GM18909 (cell line): Measurements from ENCODE around the gene LIPI.
"Not testable (repeated sequence)": the region's sequence is repeated elsewhere in the genome, so short reads cannot be mapped to it uniquely, and the experiment has no call there.

Experiments
- ATAC-seq: cut with Tn5 transposase; IDR thresholded peaks from one replicate; pipeline ENCODE4 v1.9.1; 2021; ENCODE audit warnings: mild to moderate bottlenecking; ENCODE audit not compliant: unreplicated experiment, poor library complexity

The LIPI gene

DNA sequence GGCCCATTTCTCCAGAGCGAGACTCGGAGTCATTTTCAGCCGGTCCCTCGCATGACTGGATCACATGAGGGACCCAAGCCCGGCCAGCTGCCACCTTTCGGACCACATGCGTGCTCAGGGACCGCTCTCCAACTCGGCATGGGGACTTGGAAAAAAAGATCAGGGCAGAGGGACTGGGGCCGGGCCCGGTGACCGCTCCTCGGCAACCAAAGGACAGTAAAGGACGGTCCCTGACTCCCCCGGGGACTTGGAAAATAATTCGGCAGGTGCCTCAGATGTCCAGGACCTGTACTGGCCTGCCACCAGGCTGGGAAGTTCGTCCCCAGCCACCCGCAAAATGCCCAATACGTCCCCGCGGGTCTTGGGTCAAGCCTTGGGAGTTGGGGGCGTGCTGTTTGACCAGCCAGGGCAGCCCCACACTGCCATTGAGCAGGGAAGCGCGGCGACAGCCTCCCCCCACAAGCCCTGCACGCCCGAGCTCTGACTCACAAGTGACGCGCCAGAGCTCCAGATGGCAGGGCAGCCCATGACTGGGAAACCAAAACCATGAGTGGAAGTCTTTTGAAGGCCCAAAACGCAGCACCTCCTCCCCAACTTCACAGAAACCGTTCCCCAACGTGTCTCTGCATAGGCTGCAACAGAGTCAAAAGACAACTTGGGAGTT lies 134.5 kb downstream of the LIPI start:
- ATAC-seq: no peak

DNA sequence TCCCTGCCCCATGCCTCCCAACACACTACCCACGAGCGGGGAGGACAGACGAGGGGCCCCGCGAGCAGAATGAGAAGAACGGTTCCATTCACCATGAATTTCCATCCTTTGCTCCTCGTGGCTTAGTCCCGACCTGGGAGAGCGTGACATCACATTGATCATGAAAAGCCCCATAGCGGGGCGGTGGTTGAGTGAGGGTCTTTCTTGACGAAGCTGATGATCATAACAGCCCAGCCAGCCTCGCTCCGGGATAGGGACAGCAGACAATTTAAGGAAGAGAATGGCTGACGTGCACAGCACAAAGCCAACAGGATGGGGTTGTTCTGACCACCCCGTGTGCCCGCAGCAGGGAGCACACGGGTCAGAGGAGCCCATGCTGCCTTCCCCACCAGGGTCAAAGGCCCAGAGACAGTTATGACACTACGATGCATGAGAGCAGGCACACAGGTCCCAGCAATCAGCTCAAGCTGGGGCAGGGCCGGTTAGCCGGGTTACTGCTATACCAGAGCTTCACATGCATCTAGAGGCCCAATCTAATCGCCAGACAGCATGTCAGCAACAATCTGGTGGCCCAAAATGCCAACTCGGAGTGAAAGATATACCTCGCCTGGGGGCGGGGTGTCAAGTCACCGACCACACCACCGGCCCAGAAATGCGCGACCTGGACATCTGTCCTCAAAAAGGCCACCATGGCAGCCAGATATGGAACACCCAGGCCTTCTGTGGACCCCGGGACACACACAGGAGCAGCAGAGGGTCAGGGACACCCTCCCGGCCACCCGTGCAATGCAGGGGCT lies 135.2 kb downstream of the LIPI start:
- ATAC-seq: no peak

DNA sequence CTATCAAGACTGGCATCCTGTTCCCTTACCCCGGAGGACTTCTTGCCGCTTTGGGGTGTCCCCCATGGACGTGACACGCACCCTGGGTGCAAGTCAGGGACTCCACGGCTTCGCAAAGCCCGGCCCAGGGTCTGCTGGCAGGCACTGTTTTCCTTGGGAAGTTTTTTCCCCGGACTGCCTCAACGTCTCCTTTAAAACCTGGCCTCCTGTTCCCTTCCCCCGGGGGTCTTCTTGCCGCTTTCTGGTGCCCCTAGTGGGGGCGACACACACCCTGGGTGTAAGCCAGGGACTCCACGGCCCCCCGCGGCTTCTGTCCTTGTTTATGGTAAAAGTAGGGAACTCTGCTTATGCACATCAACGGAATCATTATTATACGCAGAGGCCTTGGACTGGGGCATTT lies 136.6 kb downstream of the LIPI start:
- no peak for ATAC-seq

DNA sequence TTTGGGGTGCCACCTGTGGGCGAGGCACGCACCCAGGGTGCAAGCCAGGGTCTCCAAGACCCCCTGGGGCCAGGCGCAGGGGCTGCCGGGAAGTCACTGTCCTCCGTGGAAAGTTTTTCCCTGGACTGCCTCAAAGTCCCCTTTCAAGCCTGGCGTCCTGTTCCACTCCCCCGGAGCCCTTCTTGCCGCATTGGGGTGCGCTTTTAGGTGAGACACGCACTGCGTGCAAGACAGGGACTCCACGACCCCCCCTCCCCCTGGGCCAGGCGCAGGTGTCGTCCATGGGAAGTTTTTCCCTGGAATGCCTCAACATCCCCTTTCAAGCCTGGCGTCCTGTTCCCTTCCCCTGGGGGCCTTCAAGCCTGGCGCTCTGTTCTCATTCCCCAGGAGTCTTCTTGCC lies 137.1 kb downstream of the LIPI start:
- no peak for ATAC-seq

DNA sequence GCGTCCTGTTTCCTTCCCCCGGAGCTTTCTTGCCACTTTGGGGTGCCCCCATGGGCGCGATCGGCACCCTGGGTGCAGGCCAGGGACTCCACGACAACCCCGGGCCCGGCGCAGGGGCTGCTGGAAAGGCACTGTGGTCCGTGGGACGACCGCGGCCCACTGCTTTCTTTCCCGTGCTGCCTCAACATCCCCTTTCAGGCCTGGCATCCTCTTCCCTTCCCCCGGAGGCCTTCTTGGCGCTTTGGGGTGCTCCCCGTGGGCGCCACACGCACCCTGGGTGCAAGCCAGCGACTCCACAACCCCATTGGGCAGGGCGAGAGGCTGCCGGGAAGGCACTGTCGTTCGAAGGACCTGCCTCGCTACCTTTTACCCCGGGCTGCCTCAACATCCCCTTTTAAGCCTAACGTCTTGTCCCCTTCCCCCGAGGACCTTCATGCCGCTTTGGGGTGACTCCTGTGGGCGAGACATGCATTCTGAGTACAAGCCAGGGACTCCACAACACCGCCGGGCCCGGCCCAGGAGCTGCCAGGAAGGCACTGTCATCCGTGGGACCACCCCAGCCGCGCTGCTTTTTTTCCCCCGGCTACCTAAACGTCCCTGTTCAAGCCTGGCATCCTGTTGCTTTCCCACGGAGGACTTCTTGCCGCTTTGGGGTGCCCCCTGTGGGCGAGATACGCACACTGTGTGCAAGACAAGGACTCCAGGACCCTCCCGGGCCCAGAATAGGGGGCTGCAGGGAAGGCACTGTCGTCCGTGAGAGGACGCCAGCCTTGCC lies 137.8 kb downstream of the LIPI start:
- no peak for ATAC-seq

DNA sequence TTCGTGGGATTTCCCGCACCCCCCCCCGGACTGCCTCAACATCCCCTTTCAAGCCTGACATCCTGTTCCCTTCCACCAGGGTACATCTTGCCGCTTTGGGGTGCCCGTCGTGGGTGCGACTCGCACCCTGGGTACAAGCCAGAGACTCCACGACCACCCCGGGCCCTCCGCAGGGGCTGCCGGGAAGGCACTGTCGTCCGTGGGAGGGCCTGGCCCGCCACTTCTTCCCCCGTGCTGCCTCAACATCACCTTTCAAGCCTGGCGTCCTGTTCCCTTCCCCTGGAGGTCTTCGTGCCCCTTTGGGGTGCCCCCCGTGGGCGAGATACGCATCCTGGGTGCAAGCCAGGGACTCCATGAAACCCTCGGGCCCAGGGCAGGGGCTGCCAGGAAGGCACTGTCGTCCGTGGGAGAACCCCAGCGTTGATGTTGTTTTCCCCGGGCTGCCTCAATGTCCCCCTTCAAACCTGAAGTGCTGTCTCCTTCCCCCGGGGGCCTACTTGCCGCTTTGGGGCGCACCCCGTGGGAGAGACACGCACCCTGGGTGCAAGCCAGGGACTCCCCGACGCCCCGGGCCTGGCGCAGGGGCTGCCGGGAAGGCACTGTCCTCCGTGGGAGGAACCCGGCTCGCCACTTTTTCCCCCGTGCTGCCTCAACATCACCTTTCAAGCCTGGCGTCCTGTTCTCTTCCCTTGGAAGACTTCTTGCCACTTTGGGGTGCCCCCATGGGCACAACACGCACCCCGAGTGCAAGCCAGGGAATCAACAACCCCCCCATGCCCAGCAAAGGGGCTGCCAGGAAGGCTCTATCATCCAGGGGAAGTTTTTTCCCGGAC lies 138.6 kb downstream of the LIPI start:
- no peak for ATAC-seq

DNA sequence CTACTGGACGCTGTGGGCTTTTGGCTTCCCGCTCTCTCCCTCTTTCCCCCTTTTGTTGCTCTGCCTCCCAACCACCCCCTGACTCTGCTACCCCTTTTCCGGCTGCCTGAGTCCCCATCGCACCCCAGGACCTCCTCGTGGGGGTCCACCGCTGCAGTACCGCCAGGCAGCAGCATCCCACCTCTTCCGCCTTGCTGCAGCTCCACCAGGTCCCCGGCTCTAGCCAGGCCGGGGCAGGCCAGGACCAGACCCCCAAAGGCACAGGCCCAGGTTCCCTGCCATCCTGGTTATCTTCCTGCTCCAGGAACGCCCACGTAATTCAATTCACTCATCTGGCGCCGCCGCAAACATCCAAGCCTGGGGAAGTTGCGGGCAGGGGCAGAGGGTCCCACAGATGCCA lies 139.8 kb downstream of the LIPI start:
- ATAC-seq: no peak

DNA sequence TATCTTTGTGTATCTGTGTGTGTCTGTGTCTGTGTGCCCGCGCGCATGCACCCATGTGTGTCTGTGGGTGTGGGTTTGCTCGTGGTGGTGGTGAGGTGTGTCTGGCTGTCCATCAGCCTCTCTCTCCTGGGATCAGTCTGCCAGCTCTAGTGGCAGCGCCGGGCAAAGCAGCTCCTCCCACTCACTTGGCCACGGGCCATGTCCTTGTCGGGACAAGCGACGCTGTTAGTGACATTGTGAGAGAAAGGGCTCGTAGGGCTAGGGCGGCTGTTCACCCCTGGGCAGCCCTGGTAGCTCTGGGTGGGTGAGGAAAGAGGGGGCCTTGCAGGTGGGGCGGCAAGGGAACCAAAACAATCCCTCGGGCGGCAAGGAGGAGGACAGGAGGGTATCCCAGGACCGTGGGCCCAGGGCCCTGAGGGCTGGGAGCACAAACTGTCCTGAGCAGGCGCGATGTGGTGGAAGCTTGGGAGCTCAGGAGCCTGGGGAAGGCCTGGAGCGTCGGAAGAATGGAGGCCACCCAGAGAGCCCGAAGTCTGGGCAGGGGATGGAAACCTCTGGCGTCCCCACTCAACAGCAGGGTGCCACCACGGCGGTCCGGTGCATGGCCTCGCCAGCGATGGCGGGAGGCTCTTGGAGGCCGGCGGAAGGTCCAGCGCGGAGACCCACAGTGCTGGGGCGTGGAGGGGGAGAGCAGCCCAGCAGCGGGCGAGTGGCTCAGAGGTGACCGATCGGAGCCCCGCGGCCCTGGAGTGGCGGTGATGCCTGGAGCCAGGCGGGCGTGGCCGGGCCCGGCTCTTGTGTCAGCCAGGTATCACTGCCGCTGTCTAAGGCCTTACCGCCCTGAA lies 140.5 kb downstream of the LIPI start:
- no peak for ATAC-seq

DNA sequence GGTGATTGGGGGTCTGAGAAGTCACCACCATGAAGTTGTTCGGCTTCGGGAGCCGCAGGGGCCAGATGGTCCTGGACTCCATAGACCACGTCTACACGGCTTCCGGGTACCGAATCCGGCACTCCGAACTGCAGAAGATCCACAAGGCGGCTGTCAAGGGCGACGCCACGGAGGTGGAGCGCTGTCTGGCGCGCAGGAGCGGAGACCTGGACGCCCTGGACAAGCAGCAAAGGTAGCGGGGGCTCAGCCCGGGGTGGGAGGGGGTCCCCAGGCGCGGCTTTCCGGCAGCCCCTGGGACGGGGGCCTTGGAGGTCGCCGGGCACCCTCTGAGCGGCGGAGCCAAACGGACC lies 146.5 kb downstream of the LIPI start:
- no peak for ATAC-seq

DNA sequence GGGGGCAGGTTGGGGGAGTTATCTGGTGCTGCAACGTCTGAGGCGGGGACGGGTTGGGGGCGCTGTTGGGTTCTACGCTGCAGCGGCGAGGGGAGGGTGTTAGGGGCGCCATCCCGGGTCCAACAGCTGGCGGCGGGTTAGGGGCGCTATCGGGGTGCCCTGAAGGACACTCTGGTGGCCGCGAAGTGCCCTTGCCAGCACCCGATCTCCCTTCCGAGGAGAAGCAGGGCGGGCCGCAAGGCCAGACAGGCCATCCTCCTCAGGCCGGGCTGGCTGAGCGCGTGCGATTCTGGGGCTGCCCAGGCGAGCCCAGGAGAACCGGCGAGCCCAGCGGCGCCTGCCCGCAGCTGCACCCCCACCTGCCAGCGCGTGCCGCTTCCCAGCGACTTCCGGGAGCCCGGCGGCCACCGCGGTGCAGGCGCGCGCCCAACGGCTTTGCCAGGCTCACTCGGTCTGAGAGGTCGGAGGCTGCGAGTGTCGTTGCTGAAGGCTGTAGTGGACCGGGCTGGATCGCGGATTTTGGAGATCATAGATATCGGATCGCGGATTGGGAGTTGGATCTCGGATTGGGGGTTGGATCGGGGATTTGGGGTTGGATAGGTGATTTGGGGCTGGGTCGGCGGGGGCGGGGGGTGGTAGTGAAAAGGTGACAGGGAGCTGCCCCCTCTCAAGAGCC lies 147.0 kb downstream of the LIPI start:
- ATAC-seq: not testable (repeated sequence)

DNA sequence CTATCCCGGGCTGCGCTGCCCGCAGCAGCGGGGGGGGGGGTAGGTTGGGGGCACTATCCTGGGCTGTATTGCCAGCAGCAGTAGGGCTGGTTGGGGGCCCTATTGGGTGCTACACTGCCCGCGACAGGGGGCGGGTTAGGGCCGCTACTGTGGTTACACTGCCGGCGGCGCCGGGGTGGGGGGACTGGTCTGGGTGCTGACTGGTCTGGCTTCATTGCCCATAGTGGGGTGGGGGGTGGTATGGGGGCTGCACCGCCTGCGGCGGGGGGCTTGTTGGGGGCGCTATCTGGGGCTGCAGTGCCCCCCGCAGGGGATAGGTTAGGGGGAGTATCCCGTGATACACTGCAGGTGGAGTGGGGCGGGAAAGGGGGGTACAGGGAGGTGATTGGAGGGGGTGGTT lies 148.1 kb downstream of the LIPI start:
- ATAC-seq: not testable (repeated sequence)

DNA sequence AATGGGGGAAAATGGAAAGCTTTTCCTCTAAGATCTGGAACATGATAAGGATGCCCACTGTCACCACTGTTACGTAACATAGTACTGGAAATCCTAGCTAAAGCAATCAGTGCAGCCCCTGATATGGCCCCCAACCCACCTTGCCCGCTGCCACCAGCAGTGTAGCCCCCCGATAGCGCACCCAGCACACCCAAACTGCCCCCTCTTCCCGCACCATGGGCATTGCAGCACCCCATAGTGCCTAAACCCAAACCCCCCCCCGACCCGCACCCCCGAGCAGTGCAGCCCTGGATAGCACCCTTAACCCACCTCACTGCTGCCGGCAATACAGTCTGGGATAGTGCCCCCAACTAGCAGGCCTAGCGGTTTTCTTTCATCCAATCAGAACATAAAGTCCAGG lies 148.9 kb downstream of the LIPI start:
- ATAC-seq: not testable (repeated sequence)

DNA sequence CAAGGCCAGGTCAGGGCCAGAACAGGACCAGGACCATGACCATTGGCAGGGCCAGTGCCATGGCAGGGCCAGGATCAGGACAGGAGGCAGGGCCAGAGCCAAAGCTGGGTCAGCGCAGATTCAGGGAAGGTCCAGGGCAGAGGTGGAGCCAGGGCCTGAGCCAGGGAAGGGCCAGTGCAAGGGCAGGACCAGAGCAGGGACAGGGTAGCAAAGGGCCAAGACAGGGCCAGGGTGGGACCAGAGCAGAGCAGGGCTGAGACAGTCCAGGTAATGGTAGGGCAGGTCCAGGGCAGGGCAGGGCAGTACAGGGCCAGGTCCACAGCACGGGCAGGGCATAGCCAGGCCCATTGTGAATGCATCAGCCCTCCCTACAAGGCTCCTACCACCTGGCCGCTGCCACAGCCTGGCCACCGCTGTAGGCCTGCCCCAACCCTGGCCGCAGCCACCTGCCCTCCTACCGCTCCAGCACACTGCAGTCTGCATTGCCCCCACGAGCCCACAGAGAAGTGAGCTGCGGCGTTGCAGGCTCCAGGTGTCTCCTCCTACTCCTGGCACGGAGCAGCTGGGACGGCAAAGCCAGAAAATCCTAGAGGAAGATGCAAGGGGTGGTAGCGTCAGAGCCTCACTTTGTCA lies 151.6 kb downstream of the LIPI start:
- ATAC-seq: not testable (repeated sequence)
